ENCODE measurements around the gene AUTS2.

The AUTS2 gene

GRCh38 chr7:70720191-70720873 lies 1122.1 kb downstream of the AUTS2 start:
- no peak for DNase-seq (ENCODE audit: low read depth)

GRCh38 chr7:70721500-70721899 lies 1123.2 kb downstream of the AUTS2 start:
- no peak for TF ChIP-seq CTCF (IDR thresholded peaks at IDR 0.05; ENCODE audit: low read depth, low read length, missing control alignments)
- no peak for DNase-seq (ENCODE audit: low read depth)
- no peak overlapping the region for H3K4me3 ChIP-seq (ENCODE audit: low read depth, low read length)

More at GRCh38 chr7:70720191-70720873, 1122.1 kb downstream of the AUTS2 start:
- H3K4me3 ChIP-seq (ENCODE audit: low read depth, low read length): no peak overlapping the region
- no peak for TF ChIP-seq CTCF (IDR thresholded peaks at IDR 0.05; ENCODE audit: low read depth, low read length, missing control alignments)

GRCh38 chr7:70723339-70723738 lies 1125.1 kb downstream of the AUTS2 start:
- TF ChIP-seq CTCF (IDR thresholded peaks at IDR 0.05; ENCODE audit: low read depth, low read length, missing control alignments): no peak
- H3K4me3 ChIP-seq (ENCODE audit: low read depth, low read length): no peak overlapping the region
- DNase-seq (ENCODE audit: low read depth): no peak

- TF ChIP-seq CTCF (IDR thresholded peaks at IDR 0.05; ENCODE audit: low read depth, low read length, missing control alignments): no peak
- H3K4me3 ChIP-seq (ENCODE audit: low read depth, low read length): no peak overlapping the region
- no peak for DNase-seq (ENCODE audit: low read depth)
Observed at GRCh38 chr7:70725448-70725847, 1127.2 kb downstream of the AUTS2 start.

- TF ChIP-seq CTCF (IDR thresholded peaks at IDR 0.05; ENCODE audit: low read depth, low read length, missing control alignments): no peak
Observed at GRCh38 chr7:70726294-70726693, 1128.0 kb downstream of the AUTS2 start.

GRCh38 chr7:70726951-70727378 lies 1128.7 kb downstream of the AUTS2 start:
- no peak for TF ChIP-seq CTCF (IDR thresholded peaks at IDR 0.05; ENCODE audit: low read depth, low read length, missing control alignments)
- DNase-seq (ENCODE audit: low read depth): peak; percentile 59
- peak overlapping the region; percentile 43 for H3K4me3 ChIP-seq (ENCODE audit: low read depth, low read length)

More at GRCh38 chr7:70726294-70726693, 1128.0 kb downstream of the AUTS2 start:
- peak overlapping the region; percentile 43; the same call in 1 of the 2 replicates for H3K4me3 ChIP-seq (ENCODE audit: low read depth, low read length)
- DNase-seq (ENCODE audit: low read depth): no peak

GRCh38 chr7:70727861-70728260 lies 1129.6 kb downstream of the AUTS2 start:
- no peak overlapping the region for H3K4me3 ChIP-seq (ENCODE audit: low read depth, low read length)
- no peak for DNase-seq (ENCODE audit: low read depth)
- TF ChIP-seq CTCF (IDR thresholded peaks at IDR 0.05; ENCODE audit: low read depth, low read length, missing control alignments): no peak

Data from GM12864 (cell line).